Panc1 (cell line): ENCODE measurements around the gene DDX10.

ENCODE experiments used
- POLR2AphosphoS5 ChIP-seq: IDR thresholded peaks from 2 replicates; pipeline ENCODE4 v1.6.1; 2012; ENCODE audit warnings: mild to moderate bottlenecking, low read depth, low read length, moderate library complexity
- REST ChIP-seq, 2 experiments: IDR thresholded peaks; 2 replicates each; pipeline ENCODE4 v1.6.1; 2011 to 2012; ENCODE audit warnings: low read depth in 2 of 2, control low read depth in 1 of 2, low read length in 1 of 2, mild to moderate bottlenecking in 1 of 2, moderate library complexity in 1 of 2; ENCODE audit not compliant: insufficient read depth in 1 of 2
- SIN3A ChIP-seq: IDR thresholded peaks from 2 replicates; pipeline ENCODE4 v1.6.1; 2012; ENCODE audit warnings: low read depth, mild to moderate bottlenecking, low read length, moderate library complexity, borderline replicate concordance; ENCODE audit not compliant: insufficient read depth
- TF ChIP-seq, protein P1 (sequence below): fragments of 450-650 bp; IDR thresholded peaks from 2 replicates; pipeline ENCODE4 v1.5.1; 2017; ENCODE audit warnings: mild to moderate bottlenecking

GRCh38 chr11:108873941-108874340 is 209.1 kb downstream of the DDX10 start:
- TF ChIP-seq POLR2AphosphoS5, result no peak
- TF ChIP-seq, protein P1, sequence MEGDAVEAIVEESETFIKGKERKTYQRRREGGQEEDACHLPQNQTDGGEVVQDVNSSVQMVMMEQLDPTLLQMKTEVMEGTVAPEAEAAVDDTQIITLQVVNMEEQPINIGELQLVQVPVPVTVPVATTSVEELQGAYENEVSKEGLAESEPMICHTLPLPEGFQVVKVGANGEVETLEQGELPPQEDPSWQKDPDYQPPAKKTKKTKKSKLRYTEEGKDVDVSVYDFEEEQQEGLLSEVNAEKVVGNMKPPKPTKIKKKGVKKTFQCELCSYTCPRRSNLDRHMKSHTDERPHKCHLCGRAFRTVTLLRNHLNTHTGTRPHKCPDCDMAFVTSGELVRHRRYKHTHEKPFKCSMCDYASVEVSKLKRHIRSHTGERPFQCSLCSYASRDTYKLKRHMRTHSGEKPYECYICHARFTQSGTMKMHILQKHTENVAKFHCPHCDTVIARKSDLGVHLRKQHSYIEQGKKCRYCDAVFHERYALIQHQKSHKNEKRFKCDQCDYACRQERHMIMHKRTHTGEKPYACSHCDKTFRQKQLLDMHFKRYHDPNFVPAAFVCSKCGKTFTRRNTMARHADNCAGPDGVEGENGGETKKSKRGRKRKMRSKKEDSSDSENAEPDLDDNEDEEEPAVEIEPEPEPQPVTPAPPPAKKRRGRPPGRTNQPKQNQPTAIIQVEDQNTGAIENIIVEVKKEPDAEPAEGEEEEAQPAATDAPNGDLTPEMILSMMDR, result no peak
- TF ChIP-seq SIN3A, result no peak
- no peak for TF ChIP-seq REST (IDR thresholded peaks at IDR 0.05; ENCODE audit: insufficient read depth in 1 of 2, low read depth in 2 of 2, low read length in 1 of 2)
